GM12864 (cell line): Measurements from ENCODE around the gene CHI3L2.

Experiments used
- DNase-seq: peaks from one replicate; pipeline ENCODE4 v3.0.0-alpha.2; 2011; ENCODE audit warnings: low read depth
- H3K4me3 ChIP-seq: 2 replicates; pipeline ENCODE4 v1.5.1; 2011; ENCODE audit warnings: mild to moderate bottlenecking, low read depth, low read length, control low read depth
- CTCF ChIP-seq: IDR thresholded peaks from 2 replicates; pipeline ENCODE4 v1.5.1; 2011; ENCODE audit warnings: low read depth, mild to moderate bottlenecking, moderate library complexity, low read length, control low read depth, inconsistent platforms; ENCODE audit errors: missing control alignments

The CHI3L2 gene

GRCh38 chr1:111191496-111191895 lies 36.0 kb upstream of the CHI3L2 start:
- no peak for TF ChIP-seq CTCF
- H3K4me3 ChIP-seq, result no peak overlapping the region
- no peak for DNase-seq

DNA sequence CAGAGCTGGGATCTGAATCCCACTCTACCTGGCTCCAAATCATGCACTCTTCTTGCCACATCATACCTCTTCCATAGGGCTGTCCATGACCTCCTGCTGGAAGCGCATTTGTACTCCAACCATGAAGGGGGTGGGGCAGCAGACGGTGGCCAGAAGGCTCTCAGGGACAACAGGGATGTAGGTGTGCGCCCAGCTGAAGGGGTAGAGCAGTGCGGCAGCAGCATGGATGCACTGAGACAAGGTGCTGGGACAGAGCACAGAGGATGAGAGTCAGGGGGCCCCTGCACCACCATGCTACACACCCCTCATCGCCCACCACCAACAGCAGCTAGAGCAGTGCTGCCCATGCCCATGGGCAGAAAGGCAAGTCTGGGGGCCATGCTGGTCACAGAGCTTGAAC lies 35.4 kb upstream of the CHI3L2 start:
- DNase-seq, result no peak
- no peak overlapping the region for H3K4me3 ChIP-seq
- no peak for TF ChIP-seq CTCF

- H3K4me3 ChIP-seq, result no peak overlapping the region
- no peak for DNase-seq
- no peak for TF ChIP-seq CTCF
Measured at GRCh38 chr1:111192658-111193519, 34.6 kb upstream of the CHI3L2 start.

- no peak for DNase-seq
- TF ChIP-seq CTCF, result no peak
- no peak overlapping the region for H3K4me3 ChIP-seq
Measured at GRCh38 chr1:111193712-111194480, 33.6 kb upstream of the CHI3L2 start.

DNA sequence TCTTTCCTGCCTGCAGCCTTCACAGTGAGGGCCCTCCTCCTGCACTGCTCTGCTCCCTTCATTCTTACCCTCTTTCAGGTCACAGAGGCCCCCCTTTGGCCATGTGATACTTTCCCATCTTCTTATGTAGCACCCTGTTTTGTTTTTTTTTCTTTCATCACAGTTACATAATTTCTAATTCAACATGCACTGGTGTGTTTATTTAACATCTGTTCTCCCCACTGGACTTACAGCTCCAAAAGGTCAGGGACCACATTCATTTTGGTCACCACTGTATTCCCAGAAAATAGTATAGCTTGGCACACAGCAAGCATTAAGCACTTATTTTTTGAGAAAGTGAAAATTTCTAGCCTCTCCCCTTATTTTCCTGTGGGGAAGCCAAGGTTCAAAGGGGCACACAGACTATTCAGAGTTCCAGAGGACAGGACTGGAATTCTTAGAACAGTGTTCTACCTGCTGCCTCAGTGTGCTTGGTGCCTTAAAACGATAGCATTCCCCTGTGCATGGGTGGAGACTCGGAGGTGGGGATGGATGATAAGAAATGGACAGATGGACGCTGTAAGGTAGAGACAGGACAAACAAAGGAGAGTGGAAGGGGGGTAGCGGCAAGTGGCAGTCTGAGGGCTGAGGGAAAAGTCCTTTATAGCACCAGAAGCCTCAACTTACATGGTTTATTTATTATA lies 32.4 kb upstream of the CHI3L2 start:
- TF ChIP-seq CTCF, result no peak
- no peak for DNase-seq
- no peak overlapping the region for H3K4me3 ChIP-seq

DNA sequence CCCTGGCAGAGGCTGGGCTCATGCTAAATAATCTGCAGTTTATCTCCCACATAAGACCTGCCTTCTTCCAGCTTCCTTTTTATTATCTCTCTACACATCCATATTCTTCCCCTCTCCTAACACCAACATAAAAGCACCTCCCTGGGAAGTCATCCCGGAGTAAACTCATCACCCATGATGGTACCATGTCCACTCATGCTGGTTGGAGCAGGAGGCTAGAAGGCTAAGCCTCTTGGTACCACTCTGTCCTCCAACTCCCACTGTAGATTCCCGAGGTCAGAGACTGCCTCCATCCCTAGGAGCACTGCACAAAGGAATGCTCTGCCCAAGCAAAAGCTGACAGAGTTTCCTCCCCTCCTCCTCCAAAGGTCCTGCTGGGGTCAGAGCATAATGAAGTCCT lies 31.3 kb upstream of the CHI3L2 start:
- DNase-seq, result no peak
- no peak for TF ChIP-seq CTCF
- peak overlapping the region; percentile 66; the same call in 1 of the 2 replicates for H3K4me3 ChIP-seq
